Trophoblast cell (in vitro differentiated cells and primary cell): ENCODE data around the gene FRMD4A.
"Not testable (repeated sequence)": the region's sequence is repeated elsewhere in the genome, so short reads cannot be mapped to it uniquely, and the experiment has no call there.

Source experiments
- DNase-seq, 2 donors: peaks; one replicate each; pipeline ENCODE4 v3.0.0-alpha.2; 2016
- H2AFZ ChIP-seq: 2 replicates; pipeline ENCODE4 v1.6.1; 2013; ENCODE audit warnings: low read length, moderate library complexity, mild to moderate bottlenecking; ENCODE audit not compliant: insufficient read depth, poor library complexity
- H2AK5ac ChIP-seq: 2 replicates; pipeline ENCODE4 v1.6.1; 2013; ENCODE audit warnings: mild to moderate bottlenecking, low read length
- H2BK120ac ChIP-seq: 2 replicates; pipeline ENCODE4 v1.6.1; 2013; ENCODE audit warnings: low read length, mild to moderate bottlenecking, moderate library complexity; ENCODE audit not compliant: insufficient read depth, poor library complexity
- H2BK12ac ChIP-seq: 2 replicates; pipeline ENCODE4 v1.6.1; 2013; ENCODE audit warnings: mild to moderate bottlenecking, low read length, moderate library complexity
- H2BK5ac ChIP-seq: 2 replicates; pipeline ENCODE4 v1.6.1; 2013; ENCODE audit warnings: low read length, low read depth, moderate library complexity, mild to moderate bottlenecking; ENCODE audit not compliant: poor library complexity
- H3K14ac ChIP-seq: 2 replicates; pipeline ENCODE4 v1.6.1; 2013; ENCODE audit warnings: mild to moderate bottlenecking, low read length
- H3K18ac ChIP-seq: 2 replicates; pipeline ENCODE4 v1.6.1; 2013; ENCODE audit warnings: mild to moderate bottlenecking, low read length
- H3K23ac ChIP-seq: 2 replicates; pipeline ENCODE4 v1.6.1; 2013; ENCODE audit warnings: low read length
- H3K27ac ChIP-seq: 2 replicates; pipeline ENCODE4 v1.5.1; 2013; ENCODE audit warnings: low read depth, mild to moderate bottlenecking, inconsistent platforms, low read length, moderate library complexity
- H3K27me3 ChIP-seq: 2 replicates; pipeline ENCODE4 v1.6.1; 2013; ENCODE audit warnings: inconsistent platforms, mild to moderate bottlenecking, low read length, moderate library complexity; ENCODE audit not compliant: insufficient read depth
- H3K36me3 ChIP-seq, 2 experiments: 1 replicate in 1 of 2; 2 replicates in 1 of 2; pipeline ENCODE4 v1.6.1; 2013; ENCODE audit warnings: low read length in 2 of 2, mild to moderate bottlenecking in 2 of 2, moderate library complexity in 1 of 2; ENCODE audit not compliant: insufficient read depth in 2 of 2, control insufficient read depth in 1 of 2
- H3K4ac ChIP-seq: 2 replicates; pipeline ENCODE4 v1.6.1; 2013; ENCODE audit warnings: low read depth, mild to moderate bottlenecking, low read length, moderate library complexity
- H3K4me1 ChIP-seq, 2 experiments: 1 replicate in 1 of 2; 2 replicates in 1 of 2; pipeline ENCODE4 v1.6.1; 2013; ENCODE audit warnings: low read length in 2 of 2, mild to moderate bottlenecking in 2 of 2, moderate library complexity in 1 of 2; ENCODE audit not compliant: insufficient read depth in 2 of 2, control insufficient read depth in 1 of 2
- H3K4me2 ChIP-seq: 2 replicates; pipeline ENCODE4 v1.6.1; 2013; ENCODE audit warnings: inconsistent platforms, mild to moderate bottlenecking, low read length, moderate library complexity
- H3K4me3 ChIP-seq: 2 replicates; pipeline ENCODE4 v1.5.1; 2013; ENCODE audit warnings: mild to moderate bottlenecking, low read depth, low read length, inconsistent platforms
- H3K79me1 ChIP-seq: one replicate; pipeline ENCODE4 v1.6.1; 2013; ENCODE audit warnings: low read length
- H3K79me2 ChIP-seq: 2 replicates; pipeline ENCODE4 v1.6.1; 2013; ENCODE audit warnings: low read length, mild to moderate bottlenecking; ENCODE audit not compliant: control insufficient read depth, insufficient read depth, poor library complexity
- H3K9ac ChIP-seq: 2 replicates; pipeline ENCODE4 v1.6.1; 2013; ENCODE audit warnings: mild to moderate bottlenecking, low read length
- H3K9me3 ChIP-seq: 2 replicates; pipeline ENCODE4 v1.6.1; 2013; ENCODE audit warnings: low read depth, mild to moderate bottlenecking, control low read depth, inconsistent platforms, low read length; ENCODE audit not compliant: insufficient read depth
- H4K12ac ChIP-seq: 2 replicates; pipeline ENCODE4 v1.6.1; 2013; ENCODE audit warnings: low read depth, mild to moderate bottlenecking, low read length, moderate library complexity
- H4K8ac ChIP-seq: 2 replicates; pipeline ENCODE4 v1.6.1; 2013; ENCODE audit warnings: low read depth, mild to moderate bottlenecking, low read length, moderate library complexity
- H4K91ac ChIP-seq: one replicate; pipeline ENCODE4 v1.6.1; 2013; ENCODE audit warnings: low read depth, mild to moderate bottlenecking, low read length, moderate library complexity
- WGBS: extraction: QIAGEN DNeasy Blood & Tissue Kit; methylation state at CpG from one replicate; pipeline ENCODE4 v1.1.7; 2013; ENCODE audit warnings: missing lambda C conversion rate; ENCODE audit not compliant: insufficient read length, insufficient coverage; ENCODE audit errors: extremely low coverage; 5-methylcytosine and 5-hydroxymethylcytosine counted together

Gene FRMD4A

DNA sequence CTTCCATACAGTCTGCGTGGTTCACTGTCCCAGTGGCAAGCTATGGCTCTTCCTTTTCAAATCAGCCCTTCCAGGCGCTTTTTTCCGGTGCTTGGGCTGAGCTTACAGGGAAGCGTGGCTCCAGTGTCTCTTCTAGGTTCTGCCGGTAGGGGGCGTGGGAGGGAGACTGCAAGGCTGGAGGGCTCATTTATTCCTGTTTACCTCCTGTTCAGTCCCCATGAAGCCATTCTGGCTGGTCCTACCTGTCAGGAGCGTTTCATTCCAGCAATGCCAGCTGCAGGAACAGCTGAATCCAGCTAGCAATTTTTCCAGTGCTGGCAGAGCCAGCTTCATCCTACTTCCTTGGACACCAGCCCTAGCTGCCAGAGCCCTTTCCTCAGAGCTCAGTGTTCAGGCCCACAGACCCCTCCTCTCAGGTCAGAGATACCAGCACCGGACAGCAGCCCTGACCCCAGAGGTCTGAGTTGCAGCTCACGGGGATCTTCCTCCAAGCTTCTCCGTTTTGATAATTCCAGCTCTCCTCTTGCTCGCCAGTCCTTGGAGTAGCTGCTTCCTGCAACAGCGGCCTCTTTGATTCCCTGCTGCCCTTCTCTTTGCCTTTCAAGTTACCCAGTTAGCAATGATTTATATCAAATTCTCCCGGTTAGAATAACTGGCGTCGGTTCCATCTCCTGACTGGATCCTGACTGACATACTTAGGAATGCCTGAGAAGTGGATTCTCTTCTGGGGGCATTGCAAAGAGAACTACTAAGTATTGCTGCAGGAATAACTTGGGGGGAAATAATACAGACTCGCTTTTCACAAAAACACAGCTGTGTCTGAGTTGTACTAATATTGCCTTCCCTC, 129.8 kb downstream of the FRMD4A start:
- Histone ChIP-seq H3K27me3 (no peaks in the 10 kb centered on the region), H2AFZ (no peak overlapping the region), H3K9me3 (no peaks in the 10 kb centered on the region), H2BK5ac (no peak overlapping the region), H2BK120ac (peak overlapping the region; percentile 17), H4K12ac (no peak overlapping the region), H3K9ac (no peak overlapping the region), H3K14ac (no peak overlapping the region), H3K27ac (no peak overlapping the region), H3K4me2 (no peak overlapping the region), H3K79me2 (no peaks in the 10 kb centered on the region), H2AK5ac (no peak overlapping the region), H2BK12ac (peak overlapping the region; percentile 34), H3K4ac (no peak overlapping the region), H3K79me1 (no peaks in the 10 kb centered on the region), H3K23ac (no peak overlapping the region), H3K18ac (no peak overlapping the region), H3K4me3 (no peak overlapping the region), H3K4me1 (no peaks in the 10 kb centered on the region), H4K91ac (no peak overlapping the region), H3K36me3 (no peaks in the 10 kb centered on the region), H4K8ac (no peak overlapping the region)
- peak; percentile 10 to 54 for DNase-seq
- no CpG with 5 or more reads among the region's 16 CpGs for WGBS

DNA sequence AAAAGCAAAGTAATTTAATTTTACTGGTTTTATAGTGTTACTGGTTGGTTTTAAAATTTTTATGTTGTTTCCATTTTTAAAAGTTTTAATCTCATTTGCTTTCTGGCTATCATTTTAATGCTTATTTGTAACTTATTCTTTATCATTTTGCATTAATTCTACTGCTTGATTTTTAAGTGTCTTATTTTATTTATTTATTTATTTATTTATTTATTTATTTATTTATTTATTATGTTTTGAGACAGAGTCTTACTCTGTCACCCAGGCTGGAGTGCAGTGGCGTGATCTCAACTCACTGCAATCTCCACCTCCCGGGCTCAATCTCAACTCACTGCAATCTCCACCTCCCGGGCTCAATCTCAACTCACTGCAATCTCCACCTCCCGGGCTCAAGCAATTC, 131.6 kb downstream of the FRMD4A start:
- H3K27me3 ChIP-seq, H3K18ac ChIP-seq, H2AFZ ChIP-seq, H4K12ac ChIP-seq, H3K14ac ChIP-seq, H2BK5ac ChIP-seq, H3K4ac ChIP-seq, H3K4me2 ChIP-seq, H4K91ac ChIP-seq, H3K4me1 ChIP-seq, H2BK120ac ChIP-seq, H3K36me3 ChIP-seq, H3K79me1 ChIP-seq, H3K27ac ChIP-seq, H2BK12ac ChIP-seq, H3K9me3 ChIP-seq, H3K4me3 ChIP-seq, H3K9ac ChIP-seq, DNase-seq, H3K79me2 ChIP-seq, H4K8ac ChIP-seq, H3K23ac ChIP-seq, H2AK5ac ChIP-seq: not testable (repeated sequence)
- no CpG with 5 or more reads among the region's 4 CpGs for WGBS

DNA sequence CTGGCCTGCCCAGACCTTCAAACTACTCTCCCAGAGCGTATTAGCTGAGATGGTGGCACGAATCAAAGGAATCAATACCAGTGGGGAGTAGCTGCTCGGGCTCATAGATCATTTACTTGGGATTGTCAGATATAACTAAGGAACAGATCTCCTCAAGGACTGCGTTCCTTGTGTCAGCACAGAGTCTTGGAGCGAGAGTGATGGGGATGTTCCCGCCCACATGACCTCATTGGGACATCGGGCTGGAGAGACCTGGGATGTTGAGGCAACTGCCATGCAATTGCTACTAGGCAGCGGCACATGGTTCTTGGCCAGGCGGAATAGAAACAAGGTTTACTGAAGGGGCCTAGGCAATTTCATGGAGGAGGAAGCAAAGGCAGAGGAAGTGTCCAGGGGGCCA, 132.6 kb downstream of the FRMD4A start:
- no peak overlapping the region for H3K18ac ChIP-seq
- WGBS = no CpG with 5 or more reads among the region's 9 CpGs
- H4K8ac ChIP-seq = no peak overlapping the region
- H2AK5ac ChIP-seq = no peak overlapping the region
- H3K36me3 ChIP-seq = no peaks in the 10 kb centered on the region
- peak overlapping the region; percentile 5 for H2BK12ac ChIP-seq
- no peaks in the 10 kb centered on the region for H3K79me1 ChIP-seq
- no peak for DNase-seq
- no peak overlapping the region for H3K27ac ChIP-seq
- no peak overlapping the region for H2BK5ac ChIP-seq
- no peak overlapping the region for H4K91ac ChIP-seq
- no peaks in the 10 kb centered on the region for H3K4me1 ChIP-seq
- H3K79me2 ChIP-seq = no peaks in the 10 kb centered on the region
- H3K9me3 ChIP-seq = no peaks in the 10 kb centered on the region
- no peak overlapping the region for H4K12ac ChIP-seq
- H3K27me3 ChIP-seq = no peaks in the 10 kb centered on the region
- no peak overlapping the region for H3K14ac ChIP-seq
- H3K4me3 ChIP-seq = no peak overlapping the region
- no peak overlapping the region for H3K23ac ChIP-seq
- H3K9ac ChIP-seq = no peak overlapping the region
- no peak overlapping the region for H3K4me2 ChIP-seq
- no peak overlapping the region for H2BK120ac ChIP-seq
- no peak overlapping the region for H2AFZ ChIP-seq
- H3K4ac ChIP-seq = no peak overlapping the region

DNA sequence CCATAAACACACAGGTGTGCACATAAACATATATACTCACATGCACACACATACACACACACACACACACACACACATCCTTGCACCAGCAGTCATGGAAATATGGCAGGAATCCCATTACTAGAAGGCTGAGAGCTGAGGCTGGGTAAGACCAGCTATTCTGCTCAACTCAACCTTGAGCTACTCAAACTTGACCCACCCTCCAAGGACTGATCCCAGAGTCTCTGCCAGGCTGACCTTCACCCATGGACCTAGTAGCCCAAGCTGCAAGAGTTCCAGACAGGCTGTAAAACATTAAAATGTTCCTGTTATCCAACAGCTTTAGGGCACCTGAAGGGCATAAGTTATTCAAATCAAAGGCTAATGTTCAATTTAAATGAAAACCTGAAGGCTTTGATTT, 134.6 kb downstream of the FRMD4A start:
- no peak for DNase-seq
- Histone ChIP-seq H3K4ac (no peak overlapping the region), H3K4me1 (no peaks in the 10 kb centered on the region), H3K4me2 (no peak overlapping the region), H3K79me2 (no peaks in the 10 kb centered on the region), H3K27ac (no peak overlapping the region), H4K91ac (no peak overlapping the region), H3K79me1 (no peaks in the 10 kb centered on the region), H3K4me3 (no peak overlapping the region), H3K36me3 (no peaks in the 10 kb centered on the region), H2BK5ac (no peak overlapping the region), H3K18ac (no peak overlapping the region), H2BK12ac (no peak overlapping the region), H4K12ac (no peak overlapping the region), H2BK120ac (no peak overlapping the region), H3K23ac (no peak overlapping the region), H2AK5ac (no peak overlapping the region), H4K8ac (no peak overlapping the region), H3K9ac (no peak overlapping the region), H2AFZ (no peak overlapping the region), H3K27me3 (no peaks in the 10 kb centered on the region), H3K14ac (no peak overlapping the region), H3K9me3 (no peaks in the 10 kb centered on the region)
